ENCODE results near the gene C1orf174. TPM values are rescaled to one million over a fixed set of nuclear protein-coding genes. Genes with fewer than 3 reads are reported as not detected.

C1orf174 gene
- total RNA-seq, 1 donor from 2014 or later = 19.9 TPM

DNA sequence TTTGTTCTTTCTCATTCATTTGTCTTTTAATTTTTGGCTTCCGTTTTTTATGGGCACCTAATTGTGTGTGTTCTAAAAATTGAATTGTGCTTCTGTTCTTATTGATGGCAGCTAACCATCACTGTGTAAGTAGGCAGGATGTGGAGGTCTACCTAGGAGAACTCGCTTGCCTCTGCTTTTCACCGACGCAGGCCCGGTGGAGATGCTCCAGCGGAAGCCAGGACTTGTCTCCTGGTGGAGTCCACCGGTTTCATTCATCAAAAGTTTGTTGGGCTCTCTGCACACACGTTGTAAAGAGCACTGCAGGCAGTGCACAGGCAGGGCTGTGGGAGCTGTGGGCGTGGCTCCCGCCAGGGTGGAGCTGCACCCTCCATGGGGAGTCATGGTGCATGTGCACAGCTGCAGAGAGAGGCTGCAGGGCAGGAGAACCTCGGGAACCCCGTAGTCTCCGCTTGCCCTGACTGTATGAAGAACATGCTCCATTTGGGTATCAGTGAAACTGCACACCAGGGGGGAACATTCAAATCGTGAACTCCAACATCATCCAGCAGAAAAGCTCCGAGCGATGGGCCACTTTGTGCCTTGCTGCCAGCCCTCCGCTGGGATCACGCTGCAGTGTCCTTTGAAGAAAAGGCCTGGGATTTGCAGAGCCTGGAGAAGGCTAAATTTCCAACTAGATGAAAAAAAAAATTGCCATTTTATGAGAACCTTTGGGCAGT, 6.0 kb upstream of the C1orf174 start:
- ATAC-seq (no peak), DNase-seq (no peak)
- Histone ChIP-seq H3K9me3 (no peaks in the 10 kb centered on the region), H3K27ac (no peak overlapping the region), H3K27me3 (peaks cover 14% of the 10 kb centered on the region), H3K4me1 (peaks cover 7% of the 10 kb centered on the region), H3K36me3 (no peaks in the 10 kb centered on the region), H3K4me3 (no peak overlapping the region)
- TF ChIP-seq CTCF (IDR thresholded peaks at IDR 0.05) = no peak
- intact Hi-C loops (cut with DNase I) = no loop called here

DNA sequence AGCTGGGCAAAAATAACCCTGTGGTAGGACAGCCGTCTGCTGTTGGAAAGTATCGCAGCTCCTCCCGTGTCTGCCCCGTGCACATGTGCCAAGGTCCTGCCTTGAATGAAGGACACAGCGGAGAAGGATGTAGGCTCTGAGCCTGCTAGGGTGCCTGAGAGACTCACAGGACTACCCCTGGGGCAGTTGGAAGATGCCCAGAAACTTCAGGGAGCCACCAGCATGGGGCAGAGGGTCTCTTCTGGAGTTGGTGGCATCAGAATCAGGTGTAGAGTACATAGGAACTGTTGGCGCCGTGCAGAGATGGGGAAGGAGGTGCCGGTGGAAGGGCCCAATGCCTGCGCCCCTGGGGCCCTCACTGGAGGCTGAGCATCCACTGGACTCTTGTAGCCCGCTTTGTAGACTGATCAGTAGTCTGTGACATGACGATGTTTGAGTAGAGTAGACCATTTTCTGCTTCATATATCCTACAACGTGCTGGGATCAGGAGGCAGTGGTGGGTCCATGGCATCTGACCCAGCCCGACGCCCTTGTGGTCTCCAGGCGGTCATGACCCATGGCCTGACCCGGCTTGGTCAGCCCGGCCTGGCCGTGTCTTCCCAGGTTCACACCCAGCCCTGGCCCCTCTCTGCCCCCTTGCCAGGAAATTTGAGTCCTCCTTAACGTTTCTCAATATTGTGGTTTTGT, 5.3 kb upstream of the C1orf174 start:
- no peaks in the 10 kb centered on the region for H3K9me3 ChIP-seq
- peaks cover 3% of the 10 kb centered on the region for H3K4me1 ChIP-seq
- DNase-seq = peak; percentile 40
- H3K27me3 ChIP-seq = peaks cover 7% of the 10 kb centered on the region
- no peak overlapping the region for H3K27ac ChIP-seq
- no peak for TF ChIP-seq CTCF (IDR thresholded peaks at IDR 0.05)
- no peak overlapping the region for H3K4me3 ChIP-seq
- no peaks in the 10 kb centered on the region for H3K36me3 ChIP-seq
- no peak for ATAC-seq
- intact Hi-C loops (cut with DNase I) = no loop called here

GRCh38 chr1:3904843-3905185, 4.7 kb upstream of the C1orf174 start:
- ATAC-seq (no peak), DNase-seq (peak; percentile 21)
- Histone ChIP-seq H3K4me1 (peaks cover 3% of the 10 kb centered on the region), H3K27ac (no peak overlapping the region), H3K36me3 (no peaks in the 10 kb centered on the region), H3K4me3 (no peak overlapping the region), H3K9me3 (no peaks in the 10 kb centered on the region), H3K27me3 (peaks cover under 1% of the 10 kb centered on the region)
- intact Hi-C loops (cut with DNase I) = no loop called here
- no peak for TF ChIP-seq CTCF (IDR thresholded peaks at IDR 0.05)

DNA sequence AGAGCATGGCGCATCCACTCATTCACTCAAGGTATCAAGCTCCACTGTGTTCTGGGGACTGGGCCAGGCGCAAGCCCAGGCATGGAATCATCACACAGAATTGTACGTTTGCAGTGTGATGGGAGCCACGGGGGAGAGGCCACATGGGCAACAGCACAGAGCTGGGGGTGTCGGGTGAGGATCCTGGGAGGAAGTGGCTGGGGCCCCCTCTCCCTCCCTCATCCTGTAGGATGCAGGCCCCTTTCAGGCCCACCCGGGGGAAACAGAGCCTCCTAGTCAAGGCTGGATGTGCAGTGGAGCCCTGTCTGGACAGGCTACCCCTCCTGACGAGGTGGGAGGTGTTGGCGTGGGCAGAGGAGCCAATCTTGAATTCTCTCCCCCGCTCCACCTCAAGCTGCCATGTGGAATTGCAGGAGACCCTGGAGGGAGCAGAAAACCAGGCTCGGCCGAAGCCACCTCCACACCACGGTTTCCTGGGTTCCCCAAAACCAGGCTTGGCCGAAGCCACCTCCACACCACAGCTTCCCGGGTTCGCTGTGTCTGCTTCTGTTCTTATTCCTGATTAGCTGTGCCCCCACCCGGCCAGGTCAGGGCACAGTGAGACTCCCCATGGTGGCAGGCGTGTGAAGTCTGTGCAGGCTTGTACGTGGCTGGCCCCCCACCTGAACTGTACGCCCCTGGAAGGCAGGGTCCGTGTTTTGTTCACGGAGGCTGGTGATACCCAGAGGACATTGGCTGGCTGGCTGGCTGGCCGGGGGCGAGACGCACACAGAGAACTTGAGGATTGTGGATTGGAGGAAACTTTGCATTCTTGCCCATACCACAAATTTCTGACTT, 4.2 kb upstream of the C1orf174 start:
- no peak for TF ChIP-seq CTCF (IDR thresholded peaks at IDR 0.05)
- ATAC-seq = no peak
- no peak overlapping the region for H3K27ac ChIP-seq
- H3K4me3 ChIP-seq = no peak overlapping the region
- H3K27me3 ChIP-seq = no peaks in the 10 kb centered on the region
- H3K9me3 ChIP-seq = no peaks in the 10 kb centered on the region
- intact Hi-C loops (cut with DNase I) = no loop called here
- H3K36me3 ChIP-seq = no peaks in the 10 kb centered on the region
- peaks cover 6% of the 10 kb centered on the region for H3K4me1 ChIP-seq
- DNase-seq = peak; percentile 63

GRCh38 chr1:3903141-3904005, 3.3 kb upstream of the C1orf174 start:
- no peaks in the 10 kb centered on the region for H3K27me3 ChIP-seq
- no peaks in the 10 kb centered on the region for H3K36me3 ChIP-seq
- intact Hi-C loops (cut with DNase I) = no loop called here
- TF ChIP-seq CTCF (IDR thresholded peaks at IDR 0.05) = no peak
- ATAC-seq (no peak), DNase-seq (peak; percentile 62)
- H3K27ac ChIP-seq = no peak overlapping the region
- peaks cover 9% of the 10 kb centered on the region for H3K4me1 ChIP-seq
- H3K9me3 ChIP-seq = no peaks in the 10 kb centered on the region
- H3K4me3 ChIP-seq = no peak overlapping the region

All from upper lobe of right lung (tissue), 1 donor.